ENCODE data around the gene PRKCQ. TPM values are rescaled to one million over a fixed set of nuclear protein-coding genes. Genes with fewer than 3 reads are reported as not detected.

Gene PRKCQ
- total and polyA plus RNA-seq, 2 of the 4 experiments (the other 2 are of a cell fraction), result under 0.01 to 0.03 TPM

DNA sequence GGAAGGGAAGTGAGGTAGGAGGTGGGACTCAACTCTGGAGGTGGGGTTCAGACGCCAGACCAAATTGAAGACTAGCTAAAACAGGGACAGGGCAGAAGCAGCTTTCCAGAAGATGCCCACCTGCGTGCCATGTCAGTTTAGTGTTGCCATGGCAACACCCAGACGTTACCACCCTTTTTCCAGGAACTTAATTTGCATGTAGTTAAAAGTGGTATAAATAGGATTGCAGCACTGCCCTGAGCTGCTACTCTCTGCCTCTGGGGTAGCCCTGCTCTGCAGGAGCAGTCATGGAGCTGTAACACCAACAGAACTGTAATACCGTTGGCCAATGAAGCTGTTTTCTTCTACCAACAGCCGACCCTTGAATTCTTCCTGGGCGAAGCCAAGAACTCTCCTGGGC lies 93.8 kb downstream of the PRKCQ start:
- Histone ChIP-seq H4K20me1 (ENCODE audit: insufficient read depth, low read length) (no peaks in the 10 kb centered on the region), H3K4ac (ENCODE audit: low read depth, low read length) (no peak overlapping the region), H2BK20ac (ENCODE audit: low read depth, low read length) (no peak overlapping the region), H2BK120ac (ENCODE audit: low read depth, low read length) (no peak overlapping the region), H3K18ac (ENCODE audit: low read depth, low read length) (no peak overlapping the region), H4K91ac (ENCODE audit: insufficient read depth, low read depth, low read length) (no peak overlapping the region), H2AFZ (replicated peaks; ENCODE audit: low read length, poor library complexity) (no peak overlapping the region), H3K23ac (ENCODE audit: low read depth, low read length) (no peak overlapping the region), H2BK15ac (ENCODE audit: low read depth, low read length) (no peak overlapping the region), H3K27me3 (ENCODE audit: control insufficient read depth, insufficient read depth, low read length) (peaks cover 2% of the 10 kb centered on the region; the same call in 1 of the 2 replicates), H3K4me1 (ENCODE audit: control insufficient read depth, insufficient read depth, low read length) (no peaks in the 10 kb centered on the region), H3K9me3 (ENCODE audit: control insufficient read depth, insufficient read depth, low read length) (no peaks in the 10 kb centered on the region), H2AK9ac (replicated peaks; ENCODE audit: low read depth, low read length, poor library complexity) (no peak overlapping the region), H3K9ac (ENCODE audit: low read depth, low read length) (no peak overlapping the region), H3K4me2 (ENCODE audit: low read depth, low read length) (no peak overlapping the region), H3K4me3 (ENCODE audit: insufficient read depth, low read depth, low read length) (no peak overlapping the region), H4K5ac (ENCODE audit: low read depth, low read length) (no peak overlapping the region), H3K56ac (ENCODE audit: extremely low read depth, insufficient read depth, low read length) (no peak overlapping the region), H4K8ac (ENCODE audit: low read depth in 2 of 2, low read length in 2 of 2) (no peak overlapping the region), H3K14ac (replicated peaks; ENCODE audit: low read depth, low read length) (no peak overlapping the region), H2AK5ac (ENCODE audit: low read depth, low read length) (no peak overlapping the region), H3K27ac (ENCODE audit: insufficient read depth, low read length) (no peak overlapping the region), H3K36me3 (ENCODE audit: control insufficient read depth, insufficient read depth, low read length) (no peaks in the 10 kb centered on the region), H3K79me1 (ENCODE audit: low read depth in 1 of 2, low read length in 2 of 2) (no peaks in the 10 kb centered on the region), H2BK5ac (ENCODE audit: low read depth, low read length, poor library complexity, severe bottlenecking) (no peak overlapping the region), H3K9me1 (ENCODE audit: insufficient read depth, low read length) (no peaks in the 10 kb centered on the region)
- dilution Hi-C loops (cut with HindIII; ENCODE audit: low sequenced_read_pairs, unreplicated experiment) (no loop called here), in situ Hi-C loops (cut with MboI; ENCODE audit: low sequenced_read_pairs) (no loop called here), intact Hi-C loops (cut with micrococcal nuclease) (no loop called here)
- no peak for DNase-seq
- BruUV-seq (replicated peaks), result no TSS peak
- WGBS, 2 experiments (ENCODE audit: extremely low coverage in 2 of 2, insufficient read length in 1 of 2), result 88% methylated on average over 3 of the region's 6 CpGs; no CpG with 5 or more reads in 1 of the 2 experiments
- ChIA-PET POLR2A (ENCODE audit: unreplicated experiment) (no interaction called here), CTCF (no interaction called here)
- TF ChIP-seq POLR2A (IDR thresholded peaks at IDR 0.05; ENCODE audit: low read depth, low read length), result no peak
- TF ChIP-seq MXI1 (IDR thresholded peaks at IDR 0.05; ENCODE audit: borderline replicate concordance, low read depth, low read length), result no peak
- TF ChIP-seq, protein P1, sequence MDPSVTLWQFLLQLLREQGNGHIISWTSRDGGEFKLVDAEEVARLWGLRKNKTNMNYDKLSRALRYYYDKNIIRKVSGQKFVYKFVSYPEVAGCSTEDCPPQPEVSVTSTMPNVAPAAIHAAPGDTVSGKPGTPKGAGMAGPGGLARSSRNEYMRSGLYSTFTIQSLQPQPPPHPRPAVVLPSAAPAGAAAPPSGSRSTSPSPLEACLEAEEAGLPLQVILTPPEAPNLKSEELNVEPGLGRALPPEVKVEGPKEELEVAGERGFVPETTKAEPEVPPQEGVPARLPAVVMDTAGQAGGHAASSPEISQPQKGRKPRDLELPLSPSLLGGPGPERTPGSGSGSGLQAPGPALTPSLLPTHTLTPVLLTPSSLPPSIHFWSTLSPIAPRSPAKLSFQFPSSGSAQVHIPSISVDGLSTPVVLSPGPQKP (IDR thresholded peaks at IDR 0.05; ENCODE audit: borderline replicate concordance, low read depth, low read length), result no peak
- TF ChIP-seq MAZ (IDR thresholded peaks at IDR 0.05; ENCODE audit: borderline replicate concordance, low read depth, low read length), result no peak
- TF ChIP-seq MAFK (IDR thresholded peaks at IDR 0.05; ENCODE audit: low read depth, low read length), result no peak
- no peak for TF ChIP-seq FOS (IDR thresholded peaks at IDR 0.05; ENCODE audit: low read depth, low read length)
- no peak for TF ChIP-seq CEBPB (IDR thresholded peaks at IDR 0.05; ENCODE audit: low read depth, low read length)
- TF ChIP-seq RFX5 (IDR thresholded peaks at IDR 0.05; ENCODE audit: low read depth, low read length), result no peak
- TF ChIP-seq BHLHE40 (IDR thresholded peaks at IDR 0.05; ENCODE audit: low read depth, low read length), result no peak
- no peak for TF ChIP-seq RAD21 (IDR thresholded peaks at IDR 0.05; ENCODE audit: low read length)
- no peak for TF ChIP-seq CHD1 (IDR thresholded peaks at IDR 0.05; ENCODE audit: low read depth, low read length)
- TF ChIP-seq, protein P2, sequence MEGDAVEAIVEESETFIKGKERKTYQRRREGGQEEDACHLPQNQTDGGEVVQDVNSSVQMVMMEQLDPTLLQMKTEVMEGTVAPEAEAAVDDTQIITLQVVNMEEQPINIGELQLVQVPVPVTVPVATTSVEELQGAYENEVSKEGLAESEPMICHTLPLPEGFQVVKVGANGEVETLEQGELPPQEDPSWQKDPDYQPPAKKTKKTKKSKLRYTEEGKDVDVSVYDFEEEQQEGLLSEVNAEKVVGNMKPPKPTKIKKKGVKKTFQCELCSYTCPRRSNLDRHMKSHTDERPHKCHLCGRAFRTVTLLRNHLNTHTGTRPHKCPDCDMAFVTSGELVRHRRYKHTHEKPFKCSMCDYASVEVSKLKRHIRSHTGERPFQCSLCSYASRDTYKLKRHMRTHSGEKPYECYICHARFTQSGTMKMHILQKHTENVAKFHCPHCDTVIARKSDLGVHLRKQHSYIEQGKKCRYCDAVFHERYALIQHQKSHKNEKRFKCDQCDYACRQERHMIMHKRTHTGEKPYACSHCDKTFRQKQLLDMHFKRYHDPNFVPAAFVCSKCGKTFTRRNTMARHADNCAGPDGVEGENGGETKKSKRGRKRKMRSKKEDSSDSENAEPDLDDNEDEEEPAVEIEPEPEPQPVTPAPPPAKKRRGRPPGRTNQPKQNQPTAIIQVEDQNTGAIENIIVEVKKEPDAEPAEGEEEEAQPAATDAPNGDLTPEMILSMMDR (conservative IDR thresholded peaks at IDR 0.05; ENCODE audit: low read depth, low read length), result no peak
- TF ChIP-seq, protein P3, sequence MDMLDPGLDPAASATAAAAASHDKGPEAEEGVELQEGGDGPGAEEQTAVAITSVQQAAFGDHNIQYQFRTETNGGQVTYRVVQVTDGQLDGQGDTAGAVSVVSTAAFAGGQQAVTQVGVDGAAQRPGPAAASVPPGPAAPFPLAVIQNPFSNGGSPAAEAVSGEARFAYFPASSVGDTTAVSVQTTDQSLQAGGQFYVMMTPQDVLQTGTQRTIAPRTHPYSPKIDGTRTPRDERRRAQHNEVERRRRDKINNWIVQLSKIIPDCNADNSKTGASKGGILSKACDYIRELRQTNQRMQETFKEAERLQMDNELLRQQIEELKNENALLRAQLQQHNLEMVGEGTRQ (IDR thresholded peaks at IDR 0.05; ENCODE audit: low read depth, low read length), result no peak
- no peak for ATAC-seq (ENCODE audit: low read depth)
